ENCODE measurements around the gene RXRG. TPM values are rescaled to one million over a fixed set of nuclear protein-coding genes. Genes with fewer than 3 reads are reported as not detected.

The RXRG gene
- total and polyA plus RNA-seq, 2 donors (not counting 3 experiments of a cell fraction or from before 2014, with no cell fraction given): not detected

DNA sequence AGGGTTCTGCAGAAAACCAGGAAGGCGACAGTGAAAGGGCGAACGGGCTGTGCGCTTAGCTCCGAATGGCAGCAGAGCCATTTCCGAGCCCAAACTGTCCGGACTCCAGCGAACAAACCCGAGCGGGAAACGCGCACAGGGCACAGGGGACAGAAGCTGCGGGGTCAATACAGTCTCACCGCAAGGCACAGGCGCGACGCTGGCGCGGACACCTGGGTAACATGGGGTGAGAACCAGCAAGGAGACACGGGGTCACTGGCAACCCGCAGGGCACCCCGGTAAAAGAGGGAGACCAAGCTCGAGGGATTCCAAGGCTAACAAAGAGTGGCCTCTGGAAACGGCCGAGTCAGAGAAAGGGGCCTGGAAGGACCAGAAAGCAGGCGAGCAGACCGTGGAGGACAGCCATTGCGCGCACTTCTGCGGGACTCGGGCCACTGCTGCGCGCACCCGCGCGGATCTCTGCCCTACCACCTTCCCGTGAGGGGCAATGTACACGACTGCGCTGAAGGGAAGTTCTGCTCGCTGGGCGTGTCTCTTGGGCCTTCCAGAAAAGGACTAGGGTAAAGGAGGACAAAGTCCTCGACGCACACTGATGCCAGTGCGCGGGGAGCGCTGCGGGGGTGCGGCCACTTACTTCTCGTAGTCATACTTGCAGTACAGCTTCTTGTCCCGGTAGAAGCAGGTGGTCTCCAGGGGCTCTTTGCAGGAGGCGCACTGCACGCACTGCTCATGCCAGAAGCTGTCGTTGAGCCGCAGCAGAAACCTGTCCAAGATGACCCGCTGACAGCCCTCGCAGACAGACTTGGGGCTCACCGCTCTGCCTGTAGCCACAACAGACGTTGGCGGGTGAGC is 92.3 kb downstream of the RXRG start:
- peaks cover 83 to 98% of the 10 kb centered on the region in 2 experiments for H3K27me3 ChIP-seq (ENCODE audit: control insufficient read depth in 2 of 2, insufficient read depth in 2 of 2, low read length in 2 of 2)
- peak; percentile 61 for TF ChIP-seq EZH2 (IDR thresholded peaks at IDR 0.05; ENCODE audit: borderline replicate concordance, low read depth, low read length, severe bottlenecking)
- no peak for TF ChIP-seq GATA2 (IDR thresholded peaks at IDR 0.05; ENCODE audit: insufficient read depth, insufficient read length, low read depth, low read length)
- dilution Hi-C loops (cut with MboI; ENCODE audit: extremely low pct_ligation_motif_present, low sequenced_read_pairs) (no loop called here), intact Hi-C loops (cut with micrococcal nuclease) (no loop called here)
- H3K9me3 ChIP-seq (replicated peaks; ENCODE audit: control insufficient read depth, insufficient read depth, low read length): no peaks in the 10 kb centered on the region
- FAIRE-seq (no peak), DNase-seq (ENCODE audit: low read depth, low spot score) (no peak)
- CTCF ChIA-PET: interaction anchor here (6.9 kb wide), 1 partner anchor 15 kb away, joined by 51 read pairs; no protein-coding TSS in a partner anchor
- H3K79me2 ChIP-seq (ENCODE audit: control insufficient read depth, insufficient read depth, low read length): no peaks in the 10 kb centered on the region
- no peak overlapping the region for H2AFZ ChIP-seq (ENCODE audit: low read depth, low read length)
- no peaks in the 10 kb centered on the region for H3K4me1 ChIP-seq (ENCODE audit: control insufficient read depth, extremely low read depth, insufficient read depth, low read length)
- BruUV-seq (replicated peaks): no TSS peak
- no peak overlapping the region for H3K4me3 ChIP-seq (replicated peaks in 1 of 3; ENCODE audit: insufficient read depth in 1 of 3, low read depth in 1 of 3, low read length in 3 of 3)
- no peaks in the 10 kb centered on the region for H4K20me1 ChIP-seq (replicated peaks; ENCODE audit: control insufficient read depth, extremely low read depth, insufficient read depth, low read length)
- no peak overlapping the region for H3K9ac ChIP-seq (replicated peaks; ENCODE audit: extremely low read depth, insufficient read depth, low read length)
- no peaks in the 10 kb centered on the region for H3K9me1 ChIP-seq (replicated peaks; ENCODE audit: control insufficient read depth, extremely low read depth, insufficient read depth, low read length)
- no peak overlapping the region for H3K4me2 ChIP-seq (ENCODE audit: insufficient read depth, low read length)
- POLR2A ChIA-PET: no interaction called here
- no peak overlapping the region for H3K27ac ChIP-seq (ENCODE audit: insufficient read depth, low read depth, low read length)
- no peaks in the 10 kb centered on the region for H3K36me3 ChIP-seq (ENCODE audit: control insufficient read depth in 2 of 2, extremely low read depth in 1 of 2, insufficient read depth in 2 of 2, low read length in 2 of 2)

DNA sequence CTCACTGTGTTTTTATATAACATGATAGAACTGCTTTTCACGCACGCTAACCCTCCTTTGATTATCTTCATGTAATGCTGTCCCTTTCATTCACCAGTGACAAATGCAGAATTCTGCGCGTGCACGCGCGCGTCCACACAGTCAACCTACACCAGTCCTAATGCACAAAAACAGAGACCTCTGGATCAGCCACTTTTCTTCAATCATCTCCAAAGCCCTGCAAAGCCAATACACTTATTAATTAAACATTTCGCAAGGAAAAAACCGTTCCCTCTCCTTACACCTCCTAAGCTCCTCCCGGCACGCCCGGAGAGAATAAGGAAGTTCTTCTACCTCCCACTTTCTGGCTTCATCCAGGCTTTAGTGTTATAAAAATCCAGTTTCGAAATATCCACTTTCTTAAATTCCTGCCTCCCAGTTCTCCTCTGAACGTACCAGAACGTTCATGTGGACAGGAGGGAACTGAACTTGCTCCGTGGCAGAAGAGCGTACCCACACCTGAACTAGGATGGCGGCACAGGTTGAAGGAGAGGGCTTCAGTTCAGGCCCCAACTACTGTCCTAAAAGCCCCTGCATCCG is 93.0 kb downstream of the RXRG start:
- no peaks in the 10 kb centered on the region for H3K4me1 ChIP-seq (ENCODE audit: control insufficient read depth, extremely low read depth, insufficient read depth, low read length)
- H3K4me3 ChIP-seq (replicated peaks in 1 of 3; ENCODE audit: insufficient read depth in 1 of 3, low read depth in 1 of 3, low read length in 3 of 3): no peak overlapping the region
- H4K20me1 ChIP-seq (replicated peaks; ENCODE audit: control insufficient read depth, extremely low read depth, insufficient read depth, low read length): no peaks in the 10 kb centered on the region
- H3K9me3 ChIP-seq (replicated peaks; ENCODE audit: control insufficient read depth, insufficient read depth, low read length): no peaks in the 10 kb centered on the region
- dilution Hi-C loops (cut with MboI; ENCODE audit: extremely low pct_ligation_motif_present, low sequenced_read_pairs): no loop called here
- no TSS peak for BruUV-seq (replicated peaks)
- H2AFZ ChIP-seq (ENCODE audit: low read depth, low read length): no peak overlapping the region
- no peak for DNase-seq (ENCODE audit: low read depth, low spot score)
- ChIA-PET CTCF (interaction anchor here (1.4 to 6.9 kb wide), 2 partner anchors 10 to 16 kb away, joined by 6 to 51 read pairs; no protein-coding TSS in a partner anchor), POLR2A (no interaction called here)
- no peaks in the 10 kb centered on the region for H3K9me1 ChIP-seq (replicated peaks; ENCODE audit: control insufficient read depth, extremely low read depth, insufficient read depth, low read length)
- H3K27me3 ChIP-seq (ENCODE audit: control insufficient read depth in 2 of 2, insufficient read depth in 2 of 2, low read length in 2 of 2): peaks cover 80 to 97% of the 10 kb centered on the region in 2 experiments
- no peak for FAIRE-seq
- no peaks in the 10 kb centered on the region for H3K36me3 ChIP-seq (ENCODE audit: control insufficient read depth in 2 of 2, extremely low read depth in 1 of 2, insufficient read depth in 2 of 2, low read length in 2 of 2)
- intact Hi-C loops (cut with micrococcal nuclease): no loop called here
- no peak overlapping the region for H3K4me2 ChIP-seq (ENCODE audit: insufficient read depth, low read length)
- no peak overlapping the region for H3K27ac ChIP-seq (ENCODE audit: insufficient read depth, low read depth, low read length)
- no peak overlapping the region for H3K9ac ChIP-seq (replicated peaks; ENCODE audit: extremely low read depth, insufficient read depth, low read length)
- TF ChIP-seq EZH2 (IDR thresholded peaks at IDR 0.05; ENCODE audit: borderline replicate concordance, low read depth, low read length, severe bottlenecking) (no peak), MYC (IDR thresholded peaks at IDR 0.05; ENCODE audit: low read depth, low read length) (no peak), POLR2A (IDR thresholded peaks at IDR 0.05; ENCODE audit: low read depth, low read length) (no peak), GATA2 (IDR thresholded peaks at IDR 0.05; ENCODE audit: insufficient read depth, insufficient read length, low read depth, low read length) (no peak), FOS (IDR thresholded peaks at IDR 0.05; ENCODE audit: borderline replicate concordance, insufficient read depth, low read length) (no peak), MAX (IDR thresholded peaks at IDR 0.05; ENCODE audit: insufficient read depth, insufficient read length) (no peak), POLR2AphosphoS5 (IDR thresholded peaks at IDR 0.05; ENCODE audit: insufficient read depth, low read depth, low read length) (no peak), JUN (IDR thresholded peaks at IDR 0.05; ENCODE audit: borderline replicate concordance, insufficient read depth, insufficient read length, low read depth) (no peak)
- TF ChIP-seq, protein P1, sequence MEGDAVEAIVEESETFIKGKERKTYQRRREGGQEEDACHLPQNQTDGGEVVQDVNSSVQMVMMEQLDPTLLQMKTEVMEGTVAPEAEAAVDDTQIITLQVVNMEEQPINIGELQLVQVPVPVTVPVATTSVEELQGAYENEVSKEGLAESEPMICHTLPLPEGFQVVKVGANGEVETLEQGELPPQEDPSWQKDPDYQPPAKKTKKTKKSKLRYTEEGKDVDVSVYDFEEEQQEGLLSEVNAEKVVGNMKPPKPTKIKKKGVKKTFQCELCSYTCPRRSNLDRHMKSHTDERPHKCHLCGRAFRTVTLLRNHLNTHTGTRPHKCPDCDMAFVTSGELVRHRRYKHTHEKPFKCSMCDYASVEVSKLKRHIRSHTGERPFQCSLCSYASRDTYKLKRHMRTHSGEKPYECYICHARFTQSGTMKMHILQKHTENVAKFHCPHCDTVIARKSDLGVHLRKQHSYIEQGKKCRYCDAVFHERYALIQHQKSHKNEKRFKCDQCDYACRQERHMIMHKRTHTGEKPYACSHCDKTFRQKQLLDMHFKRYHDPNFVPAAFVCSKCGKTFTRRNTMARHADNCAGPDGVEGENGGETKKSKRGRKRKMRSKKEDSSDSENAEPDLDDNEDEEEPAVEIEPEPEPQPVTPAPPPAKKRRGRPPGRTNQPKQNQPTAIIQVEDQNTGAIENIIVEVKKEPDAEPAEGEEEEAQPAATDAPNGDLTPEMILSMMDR (IDR thresholded peaks at IDR 0.05; ENCODE audit: extremely low read depth in 1 of 2, insufficient read depth in 1 of 2, low read depth in 1 of 2, low read length in 2 of 2): no peak
- no peaks in the 10 kb centered on the region for H3K79me2 ChIP-seq (ENCODE audit: control insufficient read depth, insufficient read depth, low read length)

Data from endothelial cell of umbilical vein (primary cell).